WTC11 (cell line): ENCODE measurements around the gene SNX13. TPM values are rescaled to one million over a fixed set of nuclear protein-coding genes. Genes with fewer than 3 reads are reported as not detected.
"Not testable (repeated sequence)": the region's sequence is repeated elsewhere in the genome, so short reads cannot be mapped to it uniquely, and the experiment has no call there.

Experiments
- ATAC-seq: fragments of 200-7000 bp; cut with Tn5 transposase; 2 replicates; pipeline ENCODE4 v1.10.0; 2021; ENCODE audit warnings: mild to moderate bottlenecking, moderate library complexity
- CTCF ChIA-PET: fragments of 300-600 bp; sonication (Branson Sonifier 250); formaldehyde crosslinking; loops from one replicate; lab custom pipeline; 2021; ENCODE audit warnings: antibody characterized with exemption; lab: Charles Lee
- POLR2A ChIA-PET: fragments of 350-600 bp; sonication (Branson Sonifier 250); formaldehyde crosslinking; loops from one replicate; lab custom pipeline; 2021; ENCODE audit warnings: antibody characterized with exemption; lab: Charles Lee
- DNase-seq: peaks from one replicate; pipeline ENCODE4 v3.0.0; 2021; ENCODE audit warnings: low spot score
- H3K27ac Mint-ChIP-seq: 2 replicates; pipeline ENCODE4 v1.8.0; 2021; ENCODE audit warnings: mixed read lengths
- H3K27me3 Mint-ChIP-seq: 2 replicates; pipeline ENCODE4 v1.8.0; 2021; ENCODE audit warnings: low read depth, mild to moderate bottlenecking, moderate library complexity, mixed read lengths
- H3K36me3 Mint-ChIP-seq: 2 replicates; pipeline ENCODE4 v1.8.0; 2021; ENCODE audit warnings: mixed read lengths
- H3K4me1 Mint-ChIP-seq: 2 replicates; pipeline ENCODE4 v1.8.0; 2022; ENCODE audit warnings: mixed read lengths
- H3K4me3 Mint-ChIP-seq: 2 replicates; pipeline ENCODE4 v1.8.0; 2021; ENCODE audit warnings: mild to moderate bottlenecking, moderate library complexity, mixed read lengths
- H3K9me3 Mint-ChIP-seq: 2 replicates; pipeline ENCODE4 v1.8.0; 2021; ENCODE audit warnings: mixed read lengths
- CBFB ChIP-seq: sonication (generic); formaldehyde crosslinking; IDR thresholded peaks from 2 replicates; pipeline ENCODE4 v1.8.1; 2022; ENCODE audit warnings: mild to moderate bottlenecking, low read depth, missing genetic modification reagents
- ELF4 ChIP-seq: sonication (generic); formaldehyde crosslinking; IDR thresholded peaks from 2 replicates; pipeline ENCODE4 v1.8.1; 2022; ENCODE audit warnings: low read depth, mild to moderate bottlenecking, moderate library complexity, missing genetic modification reagents
- EMX1 ChIP-seq: fragments of 250-450 bp; sonication (Bioruptor Pico); IDR thresholded peaks from 2 replicates; pipeline ENCODE4 v1.8.0; 2021; ENCODE audit warnings: mild to moderate bottlenecking
- ETV6 ChIP-seq: sonication (generic); formaldehyde crosslinking; IDR thresholded peaks from 2 replicates; pipeline ENCODE4 v1.8.1; 2022; ENCODE audit warnings: mild to moderate bottlenecking, missing genetic modification reagents
- FOXJ3 ChIP-seq: sonication (generic); formaldehyde crosslinking; IDR thresholded peaks from 2 replicates; pipeline ENCODE4 v1.9.0; 2021; ENCODE audit warnings: missing genetic modification reagents, mild to moderate bottlenecking, borderline replicate concordance
- GABPB1 ChIP-seq: sonication (generic); formaldehyde crosslinking; IDR thresholded peaks from 2 replicates; pipeline ENCODE4 v1.8.1; 2023; ENCODE audit warnings: mild to moderate bottlenecking, missing genetic modification reagents
- GTF2I ChIP-seq: fragments of 250-450 bp; sonication (Bioruptor Pico); conservative IDR thresholded peaks from 2 replicates; pipeline ENCODE4 v1.4.0; 2021; ENCODE audit warnings: mild to moderate bottlenecking
- NFYB ChIP-seq: sonication (generic); formaldehyde crosslinking; conservative IDR thresholded peaks from 2 replicates; pipeline ENCODE4 v1.8.0; 2022; ENCODE audit warnings: low read depth, missing genetic modification reagents
- SMAD3 ChIP-seq: sonication (generic); formaldehyde crosslinking; IDR thresholded peaks from 2 replicates; pipeline ENCODE4 v1.8.0; 2022; ENCODE audit warnings: missing genetic modification reagents, mild to moderate bottlenecking, borderline replicate concordance
- SOX15 ChIP-seq: fragments of 250-450 bp; sonication (Bioruptor Pico); IDR thresholded peaks from 2 replicates; pipeline ENCODE4 v1.9.0; 2021; ENCODE audit warnings: mild to moderate bottlenecking
- ZBTB21 ChIP-seq: sonication (generic); formaldehyde crosslinking; IDR thresholded peaks from 2 replicates; pipeline ENCODE4 v1.8.1; 2023; ENCODE audit warnings: mild to moderate bottlenecking, missing genetic modification reagents, borderline replicate concordance
- ZNF138 ChIP-seq: sonication (generic); formaldehyde crosslinking; conservative IDR thresholded peaks from 2 replicates; pipeline ENCODE4 v1.8.1; 2022; ENCODE audit warnings: mild to moderate bottlenecking, moderate library complexity, missing genetic modification reagents
- ZNF396 ChIP-seq: fragments of 250-450 bp; sonication (Bioruptor Pico); IDR thresholded peaks from 2 replicates; pipeline ENCODE4 v1.8.0; 2021; ENCODE audit warnings: mild to moderate bottlenecking, moderate library complexity, borderline replicate concordance
- total RNA-seq: library from RNA; stranded (reverse); gene quantifications from 3 replicates; pipeline ENCODE4 v1.2.3, GENCODE V29; 2021
- TF ChIP-seq, protein P1 (sequence below): sonication (generic); formaldehyde crosslinking; IDR thresholded peaks from 2 replicates; pipeline ENCODE4 v1.8.0; 2023; ENCODE audit warnings: mild to moderate bottlenecking, missing genetic modification reagents
- TF ChIP-seq, protein P2 (sequence below): fragments of 250-450 bp; sonication (Bioruptor Pico); IDR thresholded peaks from 2 replicates; pipeline ENCODE4 v1.9.0; 2021; ENCODE audit warnings: mild to moderate bottlenecking
- TF ChIP-seq, protein P3 (sequence below): fragments of 200-600 bp; IDR thresholded peaks from 2 replicates; pipeline ENCODE4 v1.8.0; 2022; ENCODE audit warnings: antibody characterized with exemption
- TF ChIP-seq, protein P4 (sequence below): sonication (generic); formaldehyde crosslinking; IDR thresholded peaks from 2 replicates; pipeline ENCODE4 v1.8.0; 2022; ENCODE audit warnings: mild to moderate bottlenecking, missing genetic modification reagents
- TF ChIP-seq, protein P5 (sequence below): fragments of 250-450 bp; sonication (Bioruptor Pico); IDR thresholded peaks from 2 replicates; pipeline ENCODE4 v1.9.0; 2021; ENCODE audit warnings: moderate library complexity, mild to moderate bottlenecking, inconsistent platforms, borderline replicate concordance
- TF ChIP-seq, protein P6 (sequence below): sonication (generic); formaldehyde crosslinking; IDR thresholded peaks from 2 replicates; pipeline ENCODE4 v1.8.1; 2022; ENCODE audit warnings: mild to moderate bottlenecking, missing genetic modification reagents, moderate library complexity, borderline replicate concordance
- TF ChIP-seq, protein P7 (sequence below): sonication (generic); formaldehyde crosslinking; IDR thresholded peaks from 2 replicates; pipeline ENCODE4 v1.8.0; 2022; ENCODE audit warnings: mild to moderate bottlenecking, missing genetic modification reagents

Gene SNX13
- total RNA-seq, 1 experiment from 2014 or later, result 27.5 TPM

DNA sequence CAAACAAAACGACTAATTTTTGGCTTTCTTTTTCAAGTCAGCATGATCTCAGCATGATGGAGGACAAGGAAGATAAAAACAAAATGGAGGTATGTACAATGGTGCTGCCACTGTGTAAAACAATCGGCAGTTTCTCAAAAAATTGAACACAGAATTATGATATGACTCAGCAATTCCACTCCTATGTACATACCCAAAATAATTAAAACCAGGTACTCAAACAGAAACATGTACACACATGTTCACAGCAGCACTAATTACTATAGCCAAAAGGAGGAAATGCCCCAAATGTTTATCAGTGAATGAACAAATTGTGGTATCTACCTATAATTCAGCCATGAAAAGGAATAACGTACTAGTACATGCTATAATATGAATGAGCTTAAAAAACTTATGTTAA, 29.9 kb downstream of the SNX13 start:
- TF ChIP-seq SOX15 (CRISPR knock-in tag) (no peak), ETV6 (CRISPR knock-in tag) (no peak), ZBTB21 (CRISPR knock-in tag) (no peak), ZNF138 (no peak), ELF4 (no peak), SMAD3 (CRISPR knock-in tag) (no peak), NFYB (CRISPR knock-in tag) (no peak)
- TF ChIP-seq, protein P1, sequence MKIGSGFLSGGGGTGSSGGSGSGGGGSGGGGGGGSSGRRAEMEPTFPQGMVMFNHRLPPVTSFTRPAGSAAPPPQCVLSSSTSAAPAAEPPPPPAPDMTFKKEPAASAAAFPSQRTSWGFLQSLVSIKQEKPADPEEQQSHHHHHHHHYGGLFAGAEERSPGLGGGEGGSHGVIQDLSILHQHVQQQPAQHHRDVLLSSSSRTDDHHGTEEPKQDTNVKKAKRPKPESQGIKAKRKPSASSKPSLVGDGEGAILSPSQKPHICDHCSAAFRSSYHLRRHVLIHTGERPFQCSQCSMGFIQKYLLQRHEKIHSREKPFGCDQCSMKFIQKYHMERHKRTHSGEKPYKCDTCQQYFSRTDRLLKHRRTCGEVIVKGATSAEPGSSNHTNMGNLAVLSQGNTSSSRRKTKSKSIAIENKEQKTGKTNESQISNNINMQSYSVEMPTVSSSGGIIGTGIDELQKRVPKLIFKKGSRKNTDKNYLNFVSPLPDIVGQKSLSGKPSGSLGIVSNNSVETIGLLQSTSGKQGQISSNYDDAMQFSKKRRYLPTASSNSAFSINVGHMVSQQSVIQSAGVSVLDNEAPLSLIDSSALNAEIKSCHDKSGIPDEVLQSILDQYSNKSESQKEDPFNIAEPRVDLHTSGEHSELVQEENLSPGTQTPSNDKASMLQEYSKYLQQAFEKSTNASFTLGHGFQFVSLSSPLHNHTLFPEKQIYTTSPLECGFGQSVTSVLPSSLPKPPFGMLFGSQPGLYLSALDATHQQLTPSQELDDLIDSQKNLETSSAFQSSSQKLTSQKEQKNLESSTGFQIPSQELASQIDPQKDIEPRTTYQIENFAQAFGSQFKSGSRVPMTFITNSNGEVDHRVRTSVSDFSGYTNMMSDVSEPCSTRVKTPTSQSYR (CRISPR knock-in tag), result no peak
- TF ChIP-seq, protein P2, sequence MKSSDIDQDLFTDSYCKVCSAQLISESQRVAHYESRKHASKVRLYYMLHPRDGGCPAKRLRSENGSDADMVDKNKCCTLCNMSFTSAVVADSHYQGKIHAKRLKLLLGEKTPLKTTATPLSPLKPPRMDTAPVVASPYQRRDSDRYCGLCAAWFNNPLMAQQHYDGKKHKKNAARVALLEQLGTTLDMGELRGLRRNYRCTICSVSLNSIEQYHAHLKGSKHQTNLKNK (CRISPR knock-in tag), result no peak
- TF ChIP-seq, protein P3, sequence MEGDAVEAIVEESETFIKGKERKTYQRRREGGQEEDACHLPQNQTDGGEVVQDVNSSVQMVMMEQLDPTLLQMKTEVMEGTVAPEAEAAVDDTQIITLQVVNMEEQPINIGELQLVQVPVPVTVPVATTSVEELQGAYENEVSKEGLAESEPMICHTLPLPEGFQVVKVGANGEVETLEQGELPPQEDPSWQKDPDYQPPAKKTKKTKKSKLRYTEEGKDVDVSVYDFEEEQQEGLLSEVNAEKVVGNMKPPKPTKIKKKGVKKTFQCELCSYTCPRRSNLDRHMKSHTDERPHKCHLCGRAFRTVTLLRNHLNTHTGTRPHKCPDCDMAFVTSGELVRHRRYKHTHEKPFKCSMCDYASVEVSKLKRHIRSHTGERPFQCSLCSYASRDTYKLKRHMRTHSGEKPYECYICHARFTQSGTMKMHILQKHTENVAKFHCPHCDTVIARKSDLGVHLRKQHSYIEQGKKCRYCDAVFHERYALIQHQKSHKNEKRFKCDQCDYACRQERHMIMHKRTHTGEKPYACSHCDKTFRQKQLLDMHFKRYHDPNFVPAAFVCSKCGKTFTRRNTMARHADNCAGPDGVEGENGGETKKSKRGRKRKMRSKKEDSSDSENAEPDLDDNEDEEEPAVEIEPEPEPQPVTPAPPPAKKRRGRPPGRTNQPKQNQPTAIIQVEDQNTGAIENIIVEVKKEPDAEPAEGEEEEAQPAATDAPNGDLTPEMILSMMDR, result no peak
- TF ChIP-seq, protein P4, sequence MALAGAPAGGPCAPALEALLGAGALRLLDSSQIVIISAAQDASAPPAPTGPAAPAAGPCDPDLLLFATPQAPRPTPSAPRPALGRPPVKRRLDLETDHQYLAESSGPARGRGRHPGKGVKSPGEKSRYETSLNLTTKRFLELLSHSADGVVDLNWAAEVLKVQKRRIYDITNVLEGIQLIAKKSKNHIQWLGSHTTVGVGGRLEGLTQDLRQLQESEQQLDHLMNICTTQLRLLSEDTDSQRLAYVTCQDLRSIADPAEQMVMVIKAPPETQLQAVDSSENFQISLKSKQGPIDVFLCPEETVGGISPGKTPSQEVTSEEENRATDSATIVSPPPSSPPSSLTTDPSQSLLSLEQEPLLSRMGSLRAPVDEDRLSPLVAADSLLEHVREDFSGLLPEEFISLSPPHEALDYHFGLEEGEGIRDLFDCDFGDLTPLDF (CRISPR knock-in tag), result no peak
- TF ChIP-seq, protein P5, sequence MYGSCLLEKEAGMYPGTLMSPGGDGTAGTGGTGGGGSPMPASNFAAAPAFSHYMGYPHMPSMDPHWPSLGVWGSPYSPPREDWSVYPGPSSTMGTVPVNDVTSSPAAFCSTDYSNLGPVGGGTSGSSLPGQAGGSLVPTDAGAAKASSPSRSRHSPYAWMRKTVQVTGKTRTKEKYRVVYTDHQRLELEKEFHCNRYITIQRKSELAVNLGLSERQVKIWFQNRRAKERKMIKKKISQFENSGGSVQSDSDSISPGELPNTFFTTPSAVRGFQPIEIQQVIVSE (CRISPR knock-in tag), result no peak
- TF ChIP-seq, protein P6, sequence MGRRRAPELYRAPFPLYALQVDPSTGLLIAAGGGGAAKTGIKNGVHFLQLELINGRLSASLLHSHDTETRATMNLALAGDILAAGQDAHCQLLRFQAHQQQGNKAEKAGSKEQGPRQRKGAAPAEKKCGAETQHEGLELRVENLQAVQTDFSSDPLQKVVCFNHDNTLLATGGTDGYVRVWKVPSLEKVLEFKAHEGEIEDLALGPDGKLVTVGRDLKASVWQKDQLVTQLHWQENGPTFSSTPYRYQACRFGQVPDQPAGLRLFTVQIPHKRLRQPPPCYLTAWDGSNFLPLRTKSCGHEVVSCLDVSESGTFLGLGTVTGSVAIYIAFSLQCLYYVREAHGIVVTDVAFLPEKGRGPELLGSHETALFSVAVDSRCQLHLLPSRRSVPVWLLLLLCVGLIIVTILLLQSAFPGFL (CRISPR knock-in tag), result no peak
- TF ChIP-seq, protein P7, sequence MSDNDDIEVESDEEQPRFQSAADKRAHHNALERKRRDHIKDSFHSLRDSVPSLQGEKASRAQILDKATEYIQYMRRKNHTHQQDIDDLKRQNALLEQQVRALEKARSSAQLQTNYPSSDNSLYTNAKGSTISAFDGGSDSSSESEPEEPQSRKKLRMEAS, result no peak
- DNase-seq (no peak), ATAC-seq (no peak)
- peaks cover 27% of the 10 kb centered on the region for H3K4me1 Mint-ChIP-seq
- no peak overlapping the region for H3K4me3 Mint-ChIP-seq
- peak overlapping the region; percentile 33; the same call in 1 of the 2 replicates for H3K27ac Mint-ChIP-seq
- H3K36me3 Mint-ChIP-seq, result peaks cover 7% of the 10 kb centered on the region; the same call in 1 of the 2 replicates
- ChIA-PET CTCF (no interaction called here), POLR2A (no interaction called here)
- peaks cover 14% of the 10 kb centered on the region for H3K9me3 Mint-ChIP-seq
- H3K27me3 Mint-ChIP-seq, result no peaks in the 10 kb centered on the region

DNA sequence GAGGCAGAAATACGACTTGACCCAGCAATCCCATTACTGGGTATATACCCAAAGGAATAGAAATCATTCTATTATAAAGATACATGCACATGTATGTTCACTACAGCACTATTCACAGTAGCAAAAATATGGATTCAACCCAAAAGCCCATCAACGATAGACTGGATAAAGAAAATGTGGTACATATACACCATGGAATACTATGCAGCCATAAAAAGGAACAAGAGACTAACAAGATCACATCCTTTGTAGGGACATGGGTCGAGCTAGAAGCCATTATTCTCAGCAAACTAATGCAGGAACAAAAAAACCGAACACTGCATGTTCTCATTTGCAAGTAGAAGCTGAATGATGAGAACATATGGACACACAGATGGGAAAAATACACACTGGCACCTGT, 31.0 kb downstream of the SNX13 start:
- Mint-ChIP-seq H3K4me1 (peaks cover 31% of the 10 kb centered on the region), H3K9me3 (peaks cover 14% of the 10 kb centered on the region)
- H3K36me3 Mint-ChIP-seq, CTCF ChIA-PET, POLR2A ChIA-PET, H3K4me3 Mint-ChIP-seq, DNase-seq, H3K27me3 Mint-ChIP-seq, H3K27ac Mint-ChIP-seq, ATAC-seq: not testable (repeated sequence)

DNA sequence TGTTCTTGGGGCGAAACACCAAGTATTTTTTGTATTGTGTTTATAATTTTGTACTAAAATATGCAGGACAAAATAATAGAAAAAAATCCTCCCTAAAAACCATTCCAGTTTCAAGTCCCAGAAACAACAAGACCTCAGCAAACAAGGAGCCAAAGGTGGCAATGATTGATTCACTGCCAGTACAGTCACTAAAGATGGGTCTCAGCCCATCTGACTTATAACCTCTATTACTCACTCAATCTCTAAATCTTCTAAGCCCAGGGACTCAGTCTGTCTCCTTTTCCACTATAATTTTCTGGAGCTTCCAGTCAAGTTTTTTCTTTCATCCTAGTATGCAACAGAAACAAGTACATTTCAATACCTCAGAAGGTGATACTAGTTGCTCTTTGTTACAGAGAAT, 33.3 kb downstream of the SNX13 start:
- DNase-seq, result no peak
- Mint-ChIP-seq H3K4me1 (peaks cover 45% of the 10 kb centered on the region), H3K9me3 (peaks cover 14% of the 10 kb centered on the region), H3K27ac (no peak overlapping the region), H3K36me3 (peaks cover 7% of the 10 kb centered on the region; the same call in 1 of the 2 replicates), H3K27me3 (no peaks in the 10 kb centered on the region), H3K4me3 (no peak overlapping the region)
- POLR2A ChIA-PET, result no interaction called here
- ATAC-seq, result no peak
- CTCF ChIA-PET, result no interaction called here
- TF ChIP-seq GTF2I (no peak), CBFB (CRISPR knock-in tag) (no peak), EMX1 (CRISPR knock-in tag) (no peak), ZNF396 (CRISPR knock-in tag) (no peak), ZNF138 (no peak), FOXJ3 (no peak), GABPB1 (CRISPR knock-in tag) (no peak)
